ENCODE data around the gene GET4. TPM values are rescaled to one million over a fixed set of nuclear protein-coding genes. Genes with fewer than 3 reads are reported as not detected.
"Not testable (repeated sequence)": the region's sequence is repeated elsewhere in the genome, so short reads cannot be mapped to it uniquely, and the experiment has no call there.

Gene GET4
- total RNA-seq, 2 donors from 2014 or later, result 50.0 to 91.9 TPM

DNA sequence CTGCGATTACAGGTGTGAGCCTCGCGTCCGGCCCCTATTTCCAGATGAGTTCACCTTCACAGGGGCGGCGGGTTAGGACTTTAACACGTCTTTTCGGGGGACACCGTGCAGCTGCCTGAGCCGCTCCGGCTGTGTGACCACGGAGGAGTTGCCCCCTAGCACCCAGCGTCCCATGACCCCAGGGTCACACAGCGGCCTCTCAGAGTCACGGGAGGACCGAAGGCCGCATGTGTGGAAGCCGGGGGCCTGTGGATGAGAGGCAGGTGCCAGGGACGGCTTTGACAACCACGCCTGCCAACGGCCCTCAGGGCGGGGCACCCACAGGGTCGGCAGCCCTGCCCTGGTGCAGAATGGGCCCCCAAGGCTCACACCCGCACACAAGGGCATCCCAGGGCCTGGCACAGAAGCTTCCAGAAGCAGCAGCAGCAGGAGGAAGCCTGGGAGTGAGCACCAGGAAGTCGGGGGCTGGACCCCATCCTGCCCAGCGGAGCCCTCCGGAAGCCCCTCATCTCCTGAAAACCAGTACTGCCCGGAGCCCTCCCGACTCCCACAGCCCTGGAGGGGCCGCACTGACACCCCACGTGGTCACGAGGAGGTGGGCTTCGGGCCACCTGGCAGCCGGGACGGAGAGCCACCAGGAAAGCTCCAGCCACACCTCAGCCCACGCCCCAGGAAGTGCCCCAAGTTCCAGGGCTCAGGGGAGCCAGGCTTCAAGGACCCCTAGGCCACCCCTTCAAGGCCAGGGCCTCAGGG lies 45.4 kb downstream of the GET4 start:
- H3K36me3 ChIP-seq, result no peaks in the 10 kb centered on the region
- WGBS, result 82% methylated on average over 35 of the region's 36 CpGs
- H3K9me3 ChIP-seq, result no peaks in the 10 kb centered on the region
- no peak overlapping the region for H3K27ac ChIP-seq
- H3K4me3 ChIP-seq, result no peak overlapping the region
- no peak for TF ChIP-seq CTCF (IDR thresholded peaks at IDR 0.05)
- no peak for TF ChIP-seq POLR2AphosphoS5 (IDR thresholded peaks at IDR 0.05)
- TF ChIP-seq POLR2A (IDR thresholded peaks at IDR 0.05), result no peak
- intact Hi-C loops (cut with DNase I), result no loop called here
- DNase-seq (ENCODE audit: low spot score), result no peak
- H3K27me3 ChIP-seq (replicated peaks; ENCODE audit: insufficient read depth), result no peaks in the 10 kb centered on the region
- no peaks in the 10 kb centered on the region for H3K4me1 ChIP-seq (replicated peaks)

DNA sequence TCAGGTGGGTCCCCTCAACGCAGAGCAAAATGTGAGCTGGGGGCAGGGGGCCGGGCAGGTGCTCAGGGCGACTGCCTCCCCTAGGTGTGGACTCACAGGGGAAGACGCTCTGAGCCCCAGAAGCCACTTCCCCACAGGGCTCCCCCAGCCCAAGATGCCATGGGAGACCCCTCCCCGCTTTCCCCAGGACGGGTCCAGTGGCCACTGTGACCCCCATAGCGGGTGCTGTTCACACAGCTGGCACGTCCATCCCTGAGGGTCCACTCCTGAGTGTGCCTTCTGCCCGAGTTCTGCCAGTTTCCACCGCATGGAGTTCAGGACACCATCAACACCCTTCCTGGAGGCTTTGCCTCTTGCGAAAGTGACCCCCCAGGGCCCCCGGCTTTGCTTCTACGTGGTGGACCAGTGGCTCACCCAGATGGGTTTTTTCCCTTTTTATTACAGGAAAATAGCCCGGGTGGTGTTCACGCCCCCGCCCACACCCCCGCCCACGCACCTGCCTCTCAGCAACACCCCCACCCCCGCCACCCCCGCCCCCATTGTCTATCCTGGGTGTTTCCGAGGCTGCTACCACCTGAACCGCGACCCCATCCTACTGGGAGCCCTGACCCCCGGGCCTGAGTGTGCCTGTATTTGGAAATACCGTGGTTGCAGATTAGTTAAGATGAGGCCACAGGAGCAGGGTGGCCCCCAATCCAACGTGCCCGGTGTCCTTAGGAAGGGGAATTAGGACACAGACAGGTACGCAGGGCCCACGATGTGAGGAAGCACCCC lies 46.2 kb downstream of the GET4 start:
- no peak for TF ChIP-seq CTCF (IDR thresholded peaks at IDR 0.05)
- no peak for TF ChIP-seq POLR2A (IDR thresholded peaks at IDR 0.05)
- no peak for TF ChIP-seq POLR2AphosphoS5 (IDR thresholded peaks at IDR 0.05)
- no peak overlapping the region for H3K27ac ChIP-seq
- no peak for DNase-seq (ENCODE audit: low spot score)
- H3K9me3 ChIP-seq, result no peaks in the 10 kb centered on the region
- H3K4me1 ChIP-seq (replicated peaks), result no peaks in the 10 kb centered on the region
- H3K27me3 ChIP-seq (replicated peaks; ENCODE audit: insufficient read depth), result no peaks in the 10 kb centered on the region
- no peak overlapping the region for H3K4me3 ChIP-seq
- intact Hi-C loops (cut with DNase I), result no loop called here
- no peaks in the 10 kb centered on the region for H3K36me3 ChIP-seq
- WGBS, result 71% methylated on average over 27 of the region's 29 CpGs

DNA sequence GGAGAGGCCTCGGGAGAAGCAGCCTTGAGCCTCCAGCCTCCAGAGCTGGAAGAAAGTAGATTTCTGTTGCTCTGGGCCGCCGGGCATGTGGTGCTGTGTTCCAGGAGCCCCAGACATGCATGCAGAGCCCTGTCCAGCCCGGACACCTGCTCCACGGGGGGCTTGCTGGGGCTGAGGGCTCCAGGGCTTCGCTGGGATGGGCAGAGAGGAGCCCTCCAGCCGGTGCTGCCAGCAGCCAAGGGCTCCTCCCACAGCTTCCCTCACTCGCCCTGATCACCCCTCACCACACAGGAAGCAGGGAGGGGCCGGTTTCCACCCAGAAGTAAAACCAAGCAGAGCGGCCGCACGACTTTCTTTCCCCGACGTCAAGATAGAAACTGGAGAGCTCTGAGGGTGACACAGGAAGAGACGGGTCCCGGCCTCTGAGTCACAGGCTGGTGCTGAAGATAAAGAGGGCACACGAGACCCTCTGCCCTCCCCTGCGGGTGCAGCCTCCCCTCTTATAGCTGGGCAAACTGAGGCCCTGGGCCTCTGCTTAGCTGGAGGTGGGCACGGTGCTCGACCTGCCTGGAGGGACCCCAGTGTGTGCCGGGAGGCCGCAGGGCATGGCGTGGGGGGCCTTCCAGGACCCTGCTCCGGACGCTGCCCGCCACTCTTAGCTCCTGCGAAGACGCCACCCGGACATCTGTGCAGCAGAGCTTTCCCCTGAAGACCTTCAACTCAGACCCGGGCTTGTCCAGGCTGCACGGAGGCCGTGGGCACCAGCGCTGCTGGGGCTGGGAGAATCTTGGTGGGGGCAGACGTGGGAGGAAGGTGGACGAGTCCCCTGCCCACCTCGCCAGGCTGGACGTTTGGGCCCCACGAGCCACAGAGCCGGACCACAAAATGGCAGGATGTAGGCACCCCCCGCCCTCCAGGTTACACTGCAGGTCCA lies 47.0 kb downstream of the GET4 start:
- no peaks in the 10 kb centered on the region for H3K36me3 ChIP-seq
- H3K27me3 ChIP-seq (replicated peaks; ENCODE audit: insufficient read depth), result no peaks in the 10 kb centered on the region
- no peaks in the 10 kb centered on the region for H3K4me1 ChIP-seq (replicated peaks)
- no peak for DNase-seq (ENCODE audit: low spot score)
- intact Hi-C loops (cut with DNase I), result no loop called here
- no peak for TF ChIP-seq CTCF (IDR thresholded peaks at IDR 0.05)
- TF ChIP-seq POLR2AphosphoS5 (IDR thresholded peaks at IDR 0.05), result no peak
- no peak for TF ChIP-seq POLR2A (IDR thresholded peaks at IDR 0.05)
- H3K9me3 ChIP-seq, result no peaks in the 10 kb centered on the region
- 70% methylated on average over 33 of the region's 40 CpGs for WGBS
- no peak overlapping the region for H3K27ac ChIP-seq
- no peak overlapping the region for H3K4me3 ChIP-seq

GRCh38 chr7:924042-924441 lies 47.7 kb downstream of the GET4 start:
- DNase-seq (ENCODE audit: low spot score); H3K9me3 ChIP-seq; H3K27ac ChIP-seq; intact Hi-C loops (cut with DNase I); H3K36me3 ChIP-seq; H3K4me3 ChIP-seq; H3K4me1 ChIP-seq (replicated peaks); H3K27me3 ChIP-seq (replicated peaks; ENCODE audit: insufficient read depth): not testable (repeated sequence)
- no CpG with 5 or more reads among the region's 25 CpGs for WGBS
